VCaP (cell line): ENCODE measurements around the gene KCND3.
A peak's percentile ranks its signal among the peaks of the same experiment; 100 is the strongest.

ENCODE experiments used
- H3K27ac ChIP-seq: fragments of 450-650 bp; 2 replicates; pipeline ENCODE4 v1.5.1; 2017
- TF ChIP-seq, protein P1 (sequence below): fragments of 450-650 bp; conservative IDR thresholded peaks from 2 replicates; pipeline ENCODE4 v1.5.1; 2017; ENCODE audit warnings: mild to moderate bottlenecking, moderate library complexity

Gene KCND3

GRCh38 chr1:111778066-111778465 lies 211.4 kb downstream of the KCND3 start:
- H3K27ac ChIP-seq, result no peak overlapping the region
- TF ChIP-seq, protein P1, sequence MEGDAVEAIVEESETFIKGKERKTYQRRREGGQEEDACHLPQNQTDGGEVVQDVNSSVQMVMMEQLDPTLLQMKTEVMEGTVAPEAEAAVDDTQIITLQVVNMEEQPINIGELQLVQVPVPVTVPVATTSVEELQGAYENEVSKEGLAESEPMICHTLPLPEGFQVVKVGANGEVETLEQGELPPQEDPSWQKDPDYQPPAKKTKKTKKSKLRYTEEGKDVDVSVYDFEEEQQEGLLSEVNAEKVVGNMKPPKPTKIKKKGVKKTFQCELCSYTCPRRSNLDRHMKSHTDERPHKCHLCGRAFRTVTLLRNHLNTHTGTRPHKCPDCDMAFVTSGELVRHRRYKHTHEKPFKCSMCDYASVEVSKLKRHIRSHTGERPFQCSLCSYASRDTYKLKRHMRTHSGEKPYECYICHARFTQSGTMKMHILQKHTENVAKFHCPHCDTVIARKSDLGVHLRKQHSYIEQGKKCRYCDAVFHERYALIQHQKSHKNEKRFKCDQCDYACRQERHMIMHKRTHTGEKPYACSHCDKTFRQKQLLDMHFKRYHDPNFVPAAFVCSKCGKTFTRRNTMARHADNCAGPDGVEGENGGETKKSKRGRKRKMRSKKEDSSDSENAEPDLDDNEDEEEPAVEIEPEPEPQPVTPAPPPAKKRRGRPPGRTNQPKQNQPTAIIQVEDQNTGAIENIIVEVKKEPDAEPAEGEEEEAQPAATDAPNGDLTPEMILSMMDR, result no peak

DNA sequence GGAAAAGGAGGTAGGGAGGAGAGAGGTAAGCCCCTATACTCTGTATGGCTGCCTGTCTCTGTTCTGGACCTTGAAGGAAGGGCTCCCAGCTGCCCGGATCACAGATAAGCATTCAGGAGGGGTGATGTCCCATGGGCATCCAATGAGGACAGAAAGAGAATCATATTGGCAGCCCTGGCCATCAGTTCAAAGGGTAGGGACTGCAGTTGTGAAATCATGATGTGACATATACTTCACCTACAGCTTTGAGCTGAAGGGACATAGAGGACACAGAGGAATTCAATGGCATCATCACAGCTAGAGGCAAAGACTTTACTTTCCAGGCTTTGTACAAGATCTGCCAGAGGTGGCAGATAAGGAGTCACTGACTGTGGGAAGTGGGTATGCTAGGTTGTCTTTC lies 212.2 kb downstream of the KCND3 start:
- H3K27ac ChIP-seq, result no peak overlapping the region
- TF ChIP-seq, protein P1, result no peak

- TF ChIP-seq, protein P1, result no peak
- H3K27ac ChIP-seq, result no peak overlapping the region
These were observed 212.6 kb downstream of the KCND3 start for GRCh38 chr1:111776861-111777260.

DNA sequence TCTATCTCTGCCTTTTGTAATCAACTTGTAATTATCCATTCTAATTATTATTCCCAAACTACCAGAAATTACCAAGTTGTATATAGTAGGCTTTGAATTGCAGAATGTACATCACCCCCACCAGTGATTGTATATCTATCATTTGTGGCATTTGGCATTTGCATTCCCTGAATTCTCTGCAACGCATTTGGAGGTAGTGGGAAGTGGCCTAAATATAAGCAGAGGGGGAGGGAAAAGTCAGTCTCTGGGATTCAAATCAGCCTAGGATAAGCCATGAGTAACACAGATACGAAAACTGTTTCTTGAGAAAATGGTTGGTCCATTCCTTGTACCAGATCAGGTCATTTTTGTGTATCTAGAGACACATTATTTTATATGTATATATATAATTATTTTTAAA lies 213.1 kb downstream of the KCND3 start:
- no peak overlapping the region for H3K27ac ChIP-seq
- TF ChIP-seq, protein P1, result no peak

- no peak overlapping the region for H3K27ac ChIP-seq
- TF ChIP-seq, protein P1, result no peak
These were observed 213.5 kb downstream of the KCND3 start for GRCh38 chr1:111775966-111776365.

GRCh38 chr1:111770916-111771315 lies 218.6 kb downstream of the KCND3 start:
- TF ChIP-seq, protein P1, result no peak
- H3K27ac ChIP-seq, result no peak overlapping the region

DNA sequence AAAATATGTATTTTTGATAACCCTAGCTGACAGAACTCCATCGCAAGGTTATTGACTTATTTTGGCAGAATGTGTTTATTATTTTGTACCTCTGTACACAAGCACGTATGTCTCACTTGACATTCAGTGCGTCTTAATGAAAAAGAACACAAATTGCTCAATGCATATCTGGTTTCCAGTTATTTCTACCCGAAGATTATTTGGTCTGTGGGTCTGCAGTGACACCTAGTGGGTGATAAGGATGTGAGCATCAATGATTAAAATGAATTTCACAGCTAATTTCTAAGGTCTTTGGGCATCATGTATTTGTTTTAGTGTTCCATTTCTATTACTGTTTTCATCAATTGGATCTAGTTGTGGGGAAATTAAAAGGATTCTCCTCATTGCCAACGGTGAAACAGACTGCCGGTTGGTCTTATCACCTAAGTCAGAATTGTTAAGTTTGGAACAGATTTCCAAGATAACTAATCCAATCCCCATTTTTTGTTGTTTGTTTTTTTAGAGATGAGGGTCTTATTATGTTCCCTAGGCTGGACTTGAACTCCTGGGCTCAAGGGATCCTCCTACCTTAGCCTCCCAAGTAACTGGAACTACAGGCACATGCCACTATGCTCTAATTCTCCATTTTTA lies 219.8 kb downstream of the KCND3 start:
- H3K27ac ChIP-seq, result no peak overlapping the region
- TF ChIP-seq, protein P1, result peak; percentile 91
